HG03108 (cell line): ENCODE results near the gene STARD6.
"Not testable (repeated sequence)": the region's sequence is repeated elsewhere in the genome, so short reads cannot be mapped to it uniquely, and the experiment has no call there.

Experiments used
- ATAC-seq: cut with Tn5 transposase; IDR thresholded peaks from one replicate; pipeline ENCODE4 v1.9.1; 2021; ENCODE audit warnings: moderate library complexity; ENCODE audit not compliant: unreplicated experiment

The STARD6 gene, protein sequence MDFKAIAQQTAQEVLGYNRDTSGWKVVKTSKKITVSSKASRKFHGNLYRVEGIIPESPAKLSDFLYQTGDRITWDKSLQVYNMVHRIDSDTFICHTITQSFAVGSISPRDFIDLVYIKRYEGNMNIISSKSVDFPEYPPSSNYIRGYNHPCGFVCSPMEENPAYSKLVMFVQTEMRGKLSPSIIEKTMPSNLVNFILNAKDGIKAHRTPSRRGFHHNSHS

DNA sequence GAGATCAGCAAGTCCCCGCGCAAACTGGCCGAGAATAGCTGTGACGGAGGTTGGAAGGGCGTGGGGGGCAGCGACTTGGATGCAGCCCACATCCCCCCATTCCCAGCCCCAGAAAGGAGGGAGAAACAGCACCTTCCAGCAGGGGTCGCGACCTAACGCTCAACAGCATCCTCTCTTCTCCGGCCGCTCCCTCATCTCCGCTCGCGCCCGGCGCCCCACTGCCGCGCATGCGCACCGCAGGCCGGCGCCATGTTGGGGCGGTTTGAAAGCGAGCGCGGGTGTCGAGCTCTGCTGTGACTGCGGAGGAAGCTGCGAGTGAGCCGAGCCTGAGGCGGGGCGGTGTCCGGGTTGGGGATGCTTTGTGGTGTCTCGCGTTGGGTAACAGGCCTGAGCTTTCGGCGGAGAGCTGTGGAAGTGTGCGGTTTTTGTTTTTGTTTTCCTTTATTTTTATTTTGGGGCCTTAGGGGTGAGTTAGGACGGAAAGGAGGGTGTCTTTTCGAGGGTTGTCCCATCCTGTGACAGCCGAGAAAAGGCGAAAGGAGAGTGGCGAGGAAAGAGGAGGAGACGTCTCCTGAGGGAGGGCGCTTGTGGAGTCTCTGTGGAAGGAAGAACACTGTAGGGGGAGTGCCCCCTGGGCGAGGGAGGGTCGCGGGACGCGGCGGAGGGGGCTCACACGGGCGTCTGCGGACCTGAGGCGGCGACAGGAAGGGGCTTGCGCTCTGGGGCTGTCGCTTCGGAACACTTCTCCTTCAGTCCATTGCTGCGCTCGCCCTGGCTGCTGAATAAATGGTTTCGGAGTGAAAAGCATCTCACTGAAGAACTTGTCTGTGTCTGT is at the start of gene STARD6, which contains the start of gene C18orf54:
Gene STARD6 (minus strand): TSS at position 199 of the 835 bp plus-strand sequence. CDS start 3,285 bp downstream, outside the sequence.
Gene C18orf54 (plus strand): TSS at position 247 of the 835 bp plus-strand sequence. CDS start 2,667 bp downstream, outside the sequence.
- peak; percentile 94 for ATAC-seq

DNA sequence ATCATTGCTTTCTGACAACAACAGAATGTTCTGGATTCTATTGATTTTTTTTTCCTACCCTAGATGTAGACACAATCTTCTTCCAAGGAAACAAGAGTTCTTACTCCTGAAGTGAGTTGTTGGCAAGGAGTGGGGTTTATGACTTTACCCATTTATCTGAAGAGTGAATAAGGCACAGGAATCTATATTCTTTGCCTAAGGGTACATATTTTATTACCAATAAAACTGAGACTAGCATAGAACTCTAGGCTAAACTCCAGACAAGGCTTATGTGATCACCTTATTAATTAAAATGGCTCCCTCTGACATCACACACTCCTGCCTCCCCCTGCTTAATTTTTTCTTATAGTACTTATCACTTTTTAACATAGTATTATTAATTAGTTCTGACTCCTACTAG is 47.6 kb upstream of the STARD6 start:
- ATAC-seq, result no peak

DNA sequence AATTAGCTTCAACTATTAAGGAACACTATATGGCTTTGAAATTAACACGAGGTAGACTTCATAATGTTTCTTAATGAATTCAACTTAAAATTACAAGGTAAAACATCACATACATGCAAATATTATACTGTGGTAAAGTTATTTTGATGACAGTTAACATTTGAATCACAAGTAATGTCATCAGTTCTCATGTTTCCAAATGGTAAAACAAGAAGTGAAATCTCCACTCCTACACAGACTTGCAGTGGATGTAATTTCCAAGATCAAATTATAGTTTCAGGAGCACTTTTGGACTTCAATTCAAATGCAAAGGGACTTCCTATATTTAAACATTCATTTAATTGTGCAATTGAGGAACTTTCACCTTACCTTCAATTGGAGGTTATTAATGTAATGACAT is 39.1 kb upstream of the STARD6 start:
- no peak for ATAC-seq

DNA sequence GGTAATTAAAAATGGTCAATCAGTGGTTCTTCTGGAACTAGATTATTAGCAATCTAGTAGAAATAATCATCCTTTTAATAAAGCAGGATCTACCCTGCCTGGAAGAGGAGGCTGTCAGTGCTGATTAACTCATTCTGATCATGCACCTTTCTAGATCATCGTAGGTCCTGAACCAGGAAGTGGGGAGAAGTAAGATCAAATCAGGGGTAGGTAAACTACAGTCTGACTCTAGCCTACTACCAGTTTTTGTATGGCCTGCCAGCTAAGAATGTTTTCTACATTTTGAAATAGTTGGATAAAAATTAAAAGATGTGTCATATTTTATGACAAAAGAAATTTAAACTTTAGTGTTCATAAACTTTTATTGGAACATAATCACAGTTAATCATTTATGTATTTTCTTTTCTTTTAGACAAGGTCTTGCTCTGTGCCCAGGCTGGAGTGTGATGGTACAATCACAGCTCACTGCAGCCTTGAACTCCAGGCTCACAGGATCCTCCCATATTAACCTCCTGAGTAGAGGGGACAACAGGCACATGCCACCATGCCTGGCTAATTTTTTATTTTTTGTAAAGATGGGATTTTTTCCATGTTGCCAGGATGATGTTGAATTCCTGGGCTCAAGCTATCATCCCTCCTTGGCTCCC is 36.1 kb upstream of the STARD6 start:
- no peak for ATAC-seq

DNA sequence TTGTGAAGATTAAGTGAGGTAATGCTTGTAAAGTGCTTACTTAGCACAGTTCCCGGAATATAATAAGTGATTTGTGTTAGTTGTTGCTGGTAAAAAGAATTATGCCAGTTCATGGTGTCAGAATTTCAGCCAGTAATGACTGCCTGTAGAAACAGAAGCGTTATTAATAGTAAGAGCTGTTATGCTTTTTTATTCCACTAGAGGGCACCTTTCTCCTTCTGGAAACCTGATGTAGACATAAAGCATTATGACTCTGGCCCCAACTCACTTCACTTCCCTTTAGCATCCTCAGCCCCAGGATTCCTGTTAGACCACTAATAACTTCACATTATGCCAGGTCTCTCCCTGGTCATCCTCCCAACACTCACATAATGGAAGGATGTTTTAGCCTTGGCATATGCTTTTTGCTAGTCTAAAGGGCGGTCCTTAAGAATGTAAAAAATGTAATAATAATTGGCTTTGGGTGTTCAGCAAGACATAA is 34.9 kb upstream of the STARD6 start:
- ATAC-seq, result peak; percentile 51

DNA sequence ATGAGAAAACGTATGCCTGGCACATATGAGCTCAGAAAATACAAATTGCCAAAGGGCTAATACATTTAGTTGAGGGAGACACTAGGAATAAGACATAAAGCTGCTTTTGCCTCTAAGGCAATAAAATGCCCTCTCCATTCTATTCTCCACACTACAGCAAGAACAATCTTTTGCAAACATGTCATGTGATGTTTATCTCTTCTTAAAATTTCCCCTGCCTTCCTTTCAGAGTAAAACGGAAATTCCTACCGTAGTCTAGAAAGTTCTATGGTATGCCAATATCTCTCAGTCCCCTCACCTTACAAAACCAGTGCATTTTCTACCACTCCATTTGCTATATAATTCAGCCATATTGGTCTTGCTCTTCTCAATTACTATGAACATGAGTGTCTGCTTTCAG is 33.2 kb upstream of the STARD6 start:
- ATAC-seq, result no peak

DNA sequence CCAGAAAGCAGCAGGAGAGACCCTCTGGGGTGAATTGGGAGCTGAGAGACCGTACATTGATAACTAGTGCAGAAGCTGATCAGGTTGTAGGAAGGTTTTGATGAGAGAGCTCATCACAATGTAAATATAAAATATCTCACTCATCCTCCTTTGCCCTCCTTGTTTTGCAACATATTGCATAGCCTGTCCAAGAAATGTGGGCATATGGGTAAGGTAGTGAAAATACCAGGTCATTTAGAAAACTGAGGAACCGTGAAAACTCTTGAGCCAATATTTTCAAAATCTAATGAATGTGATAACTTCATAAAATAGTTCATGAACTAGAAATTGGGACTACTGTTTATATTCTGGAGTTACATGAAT is 31.5 kb upstream of the STARD6 start:
- ATAC-seq, result no peak

DNA sequence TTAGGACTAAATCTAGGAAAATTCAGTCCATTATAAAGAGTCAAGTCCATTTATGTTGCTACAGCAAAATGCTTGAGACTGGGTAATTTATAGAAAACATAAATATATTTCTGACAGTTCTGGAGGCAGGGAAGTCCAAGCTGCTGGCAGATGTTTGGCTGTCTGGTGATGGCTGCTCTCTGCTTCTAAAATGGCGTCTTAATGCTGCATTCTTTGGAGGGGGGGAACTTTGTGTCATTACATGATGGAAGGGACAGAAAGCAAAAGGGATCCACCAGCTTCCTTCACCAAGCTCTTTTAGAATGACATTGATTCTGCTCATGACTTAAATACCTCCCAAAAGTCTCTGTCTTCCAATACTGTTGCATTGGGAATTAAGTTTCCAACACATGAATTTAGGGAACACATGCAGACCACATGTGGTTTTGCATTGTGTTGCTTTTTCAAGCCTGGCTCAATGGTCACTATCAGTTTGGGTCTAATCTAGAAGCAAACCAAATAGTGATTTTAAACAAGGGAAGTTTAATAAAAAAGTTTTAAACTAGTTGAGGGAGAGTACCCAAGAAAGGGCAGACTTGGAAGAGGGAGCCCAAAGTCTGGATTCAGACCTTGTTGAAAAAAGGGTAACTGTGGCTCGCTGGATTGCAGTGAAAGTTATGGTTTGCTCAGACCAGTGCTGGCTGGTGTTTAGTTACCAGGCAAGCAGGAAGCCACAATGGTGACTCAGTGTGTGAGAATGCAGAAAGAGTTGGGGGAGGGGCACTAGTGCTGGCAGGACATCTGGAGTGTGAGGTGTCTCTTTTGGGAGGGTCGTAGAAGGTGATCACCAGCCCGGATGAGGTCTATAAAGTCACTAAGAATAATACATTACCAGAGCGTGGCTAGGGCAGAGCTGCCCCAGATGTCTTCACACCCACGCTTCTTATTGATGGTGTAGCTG is 30.8 kb upstream of the STARD6 start:
- ATAC-seq, result peak; percentile 97

DNA sequence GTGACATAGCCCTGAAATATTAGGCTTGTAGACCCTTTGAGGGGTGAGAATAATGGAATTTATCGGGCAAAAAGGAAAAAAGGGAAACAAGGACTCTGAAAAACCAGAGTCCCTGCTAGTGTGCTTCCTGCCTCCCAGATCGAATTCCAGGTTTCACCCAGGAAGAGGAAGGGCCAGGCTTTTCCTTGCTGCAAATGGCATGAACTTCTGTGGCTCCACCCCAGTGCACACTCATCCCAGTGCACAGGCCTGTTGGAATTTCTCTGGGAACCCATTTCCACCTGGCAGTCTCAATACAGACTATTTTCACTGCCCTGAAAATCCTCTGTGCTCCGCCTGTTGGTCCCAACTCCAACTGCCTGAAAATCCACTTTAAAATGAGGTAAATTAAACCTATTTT is 30.0 kb upstream of the STARD6 start:
- no peak for ATAC-seq

DNA sequence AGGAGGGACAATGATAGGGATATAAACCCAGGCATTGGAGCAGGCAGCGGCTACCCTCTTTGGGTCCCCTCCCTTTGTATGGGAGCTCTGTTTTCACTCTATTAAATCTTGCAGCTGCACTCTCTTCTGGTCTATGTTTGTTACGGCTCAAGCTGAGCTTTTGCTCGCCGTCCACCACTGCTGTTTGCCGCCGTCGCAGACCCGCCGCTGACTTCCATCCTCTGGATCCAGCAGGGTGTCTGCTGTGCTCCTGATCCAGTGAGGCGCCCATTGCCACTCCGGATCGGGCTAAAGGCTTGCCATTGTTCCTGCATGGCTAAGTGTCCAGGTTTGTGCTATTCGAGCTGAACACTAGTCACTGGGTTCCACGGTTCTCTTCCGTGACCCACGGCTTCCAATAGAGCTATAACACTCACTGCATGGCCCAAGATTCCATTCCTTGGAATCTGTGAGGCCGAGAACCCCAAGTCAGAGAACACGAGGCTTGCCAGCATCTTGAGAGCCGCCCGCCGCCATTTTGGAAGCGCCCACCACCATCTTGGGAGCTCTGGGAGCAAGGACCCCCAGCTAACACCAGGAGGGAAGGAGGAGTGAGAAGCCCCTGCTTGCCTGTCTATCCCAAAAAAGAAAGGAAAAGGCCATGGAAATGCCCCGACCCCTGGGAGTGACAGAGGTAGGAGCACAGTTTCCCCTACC is 29.3 kb upstream of the STARD6 start:
- ATAC-seq, result not testable (repeated sequence)

DNA sequence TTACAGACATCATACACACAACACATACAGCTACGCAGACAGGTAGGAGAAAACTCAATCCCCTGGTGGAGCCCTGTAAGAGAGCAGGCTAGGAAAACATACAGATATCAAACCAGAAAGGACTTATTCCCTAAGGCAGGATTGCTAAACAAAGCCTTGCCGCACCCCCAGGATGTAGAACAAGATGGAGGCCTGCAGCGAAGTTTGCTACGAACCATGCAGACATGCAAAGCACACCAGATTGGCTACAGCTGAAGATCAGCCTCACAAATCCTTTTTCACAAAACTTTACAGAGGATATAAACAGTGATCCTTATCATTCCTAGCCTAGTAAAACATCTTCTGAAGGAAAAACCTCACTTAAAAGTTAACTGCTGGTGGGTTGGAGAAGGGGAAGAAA is 28.4 kb upstream of the STARD6 start:
- no peak for ATAC-seq

DNA sequence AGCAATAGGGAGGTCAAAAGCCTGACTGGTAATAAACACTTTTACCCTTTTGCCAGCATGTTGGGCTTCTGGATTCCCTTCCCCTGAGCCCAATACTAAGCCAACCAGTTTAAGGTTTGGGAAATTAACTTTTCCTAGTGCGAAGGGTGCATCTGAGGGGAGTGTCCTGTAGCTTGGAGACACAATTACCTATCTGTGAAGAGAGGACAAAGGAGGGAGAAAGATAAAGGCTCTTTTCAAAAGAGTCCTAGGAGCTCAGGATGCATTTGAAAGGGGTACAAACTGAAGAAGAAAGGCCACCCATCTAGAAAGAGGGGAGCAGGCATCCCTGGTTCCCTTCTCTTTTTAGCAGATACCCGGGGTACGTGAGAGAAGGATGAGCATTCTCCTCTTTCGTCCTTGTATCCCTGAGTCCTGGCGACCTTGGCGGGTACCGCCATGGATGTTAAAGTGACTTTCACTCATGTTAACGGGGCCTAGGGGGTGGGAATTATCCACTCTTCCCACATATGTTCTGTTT is 25.1 kb upstream of the STARD6 start:
- ATAC-seq, result no peak

DNA sequence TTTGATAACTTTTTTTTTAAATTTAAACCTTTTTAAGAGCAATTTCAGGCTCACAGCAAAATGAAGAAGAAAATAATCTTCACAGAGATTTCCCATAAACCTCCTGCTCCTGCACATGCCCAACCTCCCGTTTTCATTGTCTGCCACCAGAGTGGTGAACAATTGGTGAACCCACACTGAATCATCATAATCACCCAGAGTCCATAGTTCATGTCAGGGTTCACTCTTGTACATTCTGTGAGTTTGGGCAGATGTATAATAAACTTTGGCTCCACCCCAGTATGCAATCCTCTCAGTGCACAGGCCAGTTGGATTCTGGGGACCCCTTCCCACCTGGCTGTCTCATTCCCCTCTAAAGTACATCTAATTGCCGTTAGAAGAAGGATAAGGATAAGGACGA is 24.4 kb upstream of the STARD6 start:
- no peak for ATAC-seq

DNA sequence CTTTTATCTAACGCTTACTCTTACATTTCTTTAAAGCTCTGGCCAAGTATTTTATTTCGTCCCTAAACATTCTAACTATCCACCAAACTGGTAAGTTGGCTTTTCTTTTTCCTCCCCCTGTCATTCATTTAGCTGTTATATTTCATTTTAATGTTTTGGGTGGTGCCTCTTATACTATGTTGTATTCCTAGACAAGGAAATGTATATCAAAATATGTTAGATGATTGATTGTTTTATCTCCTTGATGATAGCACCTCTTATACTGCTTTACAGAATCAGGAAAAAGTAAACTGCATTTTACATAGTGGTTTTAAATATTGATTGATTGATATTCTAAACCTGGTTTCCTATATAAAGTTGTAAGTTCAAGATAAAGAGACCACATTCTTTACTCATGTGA is 24.0 kb upstream of the STARD6 start:
- ATAC-seq, result no peak

DNA sequence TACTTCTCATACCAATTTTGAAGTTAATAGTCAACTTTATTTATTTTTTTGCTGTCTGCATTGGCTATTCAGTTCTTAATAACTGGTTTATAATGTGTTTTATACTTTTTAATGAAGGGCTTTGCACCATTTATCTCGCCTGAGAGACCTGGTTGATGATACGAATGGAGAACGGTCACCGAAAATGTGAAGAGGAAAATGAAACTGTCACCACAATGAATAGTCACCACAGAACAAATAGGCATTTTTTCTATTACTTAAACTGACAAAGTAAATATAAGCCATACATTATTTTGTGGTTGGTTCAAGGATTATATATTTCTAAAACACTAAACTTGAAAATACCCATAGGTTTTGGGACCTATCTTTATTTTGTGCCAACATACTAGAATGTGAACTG is 20.4 kb upstream of the STARD6 start:
- ATAC-seq, result no peak

DNA sequence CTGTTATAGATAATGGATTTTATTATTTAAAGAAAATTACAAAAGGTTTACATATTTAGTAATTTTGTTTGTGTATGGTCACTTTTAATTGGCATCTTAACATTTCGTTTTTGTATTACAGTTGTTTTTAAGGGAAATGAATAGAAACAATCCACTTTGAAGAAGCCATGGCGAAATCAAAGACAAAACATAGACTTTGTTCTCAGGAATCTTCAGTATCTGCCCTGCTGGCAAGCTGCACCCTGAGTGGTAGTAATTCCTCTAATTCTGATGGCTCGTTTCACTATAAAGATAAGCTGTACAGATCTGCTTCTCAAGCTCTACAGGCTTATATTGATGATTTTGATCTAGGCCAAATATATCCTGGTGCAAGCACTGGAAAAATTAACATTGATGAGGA is 2.7 kb upstream of the STARD6 start:
- ATAC-seq, result no peak

DNA sequence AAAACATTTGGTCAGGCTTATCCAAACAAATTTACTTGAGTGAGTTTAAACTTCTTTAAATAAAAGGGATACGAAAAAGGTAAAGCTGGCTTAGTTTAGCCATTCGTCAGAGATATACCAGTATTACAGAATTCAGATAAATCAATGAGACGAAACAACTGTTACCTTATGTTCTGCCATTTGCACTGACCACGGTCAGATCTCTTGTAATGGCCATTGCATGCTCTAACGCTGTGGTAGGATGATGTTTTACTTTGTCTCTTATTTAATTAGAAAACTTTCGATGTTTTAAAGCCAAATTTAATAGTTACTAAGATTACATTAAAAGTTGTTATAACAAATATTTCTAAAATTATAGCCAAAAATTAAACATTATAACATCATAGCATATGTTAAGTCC is 1.6 kb upstream of the STARD6 start:
- no peak for ATAC-seq

DNA sequence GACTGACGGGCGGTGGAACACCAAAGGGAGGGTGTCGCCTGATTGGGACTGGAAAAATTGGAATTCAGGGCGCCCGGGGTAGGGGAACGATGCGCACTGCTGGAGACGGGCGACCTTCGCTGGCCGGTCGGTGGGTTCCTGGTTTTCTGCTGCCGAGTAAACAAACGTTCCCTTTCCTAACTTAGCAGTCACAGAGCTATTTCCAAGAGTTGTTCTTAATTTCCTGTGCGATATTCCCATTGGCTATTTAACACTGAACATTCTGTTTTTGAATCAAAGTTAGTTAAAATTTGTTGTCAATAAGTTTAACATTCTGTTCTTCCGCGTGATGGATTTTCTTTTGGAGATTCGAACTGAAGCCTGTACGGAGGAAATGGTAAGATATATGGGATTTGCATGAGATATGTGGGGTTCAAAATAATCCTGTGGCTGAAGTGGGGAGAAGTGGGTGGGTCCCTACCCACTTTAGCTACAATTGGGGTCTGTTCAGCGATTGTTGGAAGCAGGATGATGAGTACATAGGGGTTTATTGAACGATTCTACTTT is 910 bp upstream of the STARD6 start:
- peak; percentile 12 for ATAC-seq

DNA sequence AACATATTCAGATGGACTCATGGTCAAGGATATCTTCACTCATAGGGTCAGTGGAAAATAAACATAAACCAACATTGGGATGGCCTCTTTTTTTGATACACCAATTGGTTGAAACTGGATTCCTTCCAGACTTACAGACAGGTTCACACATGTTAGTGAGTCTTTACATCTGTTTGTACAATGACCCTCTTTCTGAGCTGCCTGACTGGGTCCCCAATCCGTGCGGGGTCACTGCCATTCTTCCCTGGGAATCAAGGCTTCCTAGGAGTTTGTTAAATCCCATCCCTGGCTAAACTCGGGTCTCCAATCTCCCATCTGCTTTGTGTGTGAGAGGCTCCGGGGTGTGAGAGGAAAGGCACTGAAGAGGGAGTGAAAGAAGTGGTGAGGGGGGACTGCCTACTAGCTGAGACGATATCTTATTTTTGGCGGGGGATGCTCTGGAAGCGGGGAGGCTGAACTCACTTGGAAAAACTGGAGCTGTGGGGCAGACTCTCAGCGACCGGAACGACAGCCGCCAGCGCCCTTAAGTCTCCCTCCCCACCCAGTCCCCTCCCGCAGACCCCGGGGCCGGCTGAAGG is 487 bp downstream of the STARD6 start:
- ATAC-seq, result peak; percentile 31
